ENCODE data around the gene POPDC2.
"Not testable (repeated sequence)": the region's sequence is repeated elsewhere in the genome, so short reads cannot be mapped to it uniquely, and the experiment has no call there.

Gene POPDC2

GRCh38 chr3:119613201-119613600 lies 47.2 kb downstream of the POPDC2 start:
- DNase-seq (ENCODE audit: low spot score) = no peak

GRCh38 chr3:119611664-119612063 lies 48.7 kb downstream of the POPDC2 start:
- no peak for DNase-seq (ENCODE audit: low spot score)

DNA sequence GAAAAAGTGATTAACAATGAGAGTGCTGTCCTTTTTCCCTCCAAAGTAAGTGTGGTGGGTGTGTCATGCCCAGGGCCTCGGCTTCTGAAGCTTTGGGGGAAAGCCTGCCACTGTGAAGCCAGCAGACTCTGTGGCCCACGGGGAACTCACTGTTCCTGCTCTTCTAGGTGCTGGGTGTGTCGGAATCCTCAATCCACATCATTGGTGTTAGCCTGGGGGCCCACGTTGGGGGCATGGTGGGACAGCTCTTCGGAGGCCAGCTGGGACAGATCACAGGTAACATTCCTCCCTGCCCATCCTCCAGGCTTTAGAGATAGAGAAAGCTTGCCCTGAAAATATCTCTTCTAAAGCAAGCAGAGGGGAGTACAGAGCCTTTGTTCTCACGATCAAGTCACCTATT lies 51.1 kb downstream of the POPDC2 start:
- DNase-seq (ENCODE audit: low spot score) = no peak

GRCh38 chr3:119608405-119609000 lies 51.9 kb downstream of the POPDC2 start:
- no peak for DNase-seq (ENCODE audit: low spot score)

- DNase-seq (ENCODE audit: low spot score) = no peak
Observed at GRCh38 chr3:119604878-119605277, 55.5 kb downstream of the POPDC2 start.

DNA sequence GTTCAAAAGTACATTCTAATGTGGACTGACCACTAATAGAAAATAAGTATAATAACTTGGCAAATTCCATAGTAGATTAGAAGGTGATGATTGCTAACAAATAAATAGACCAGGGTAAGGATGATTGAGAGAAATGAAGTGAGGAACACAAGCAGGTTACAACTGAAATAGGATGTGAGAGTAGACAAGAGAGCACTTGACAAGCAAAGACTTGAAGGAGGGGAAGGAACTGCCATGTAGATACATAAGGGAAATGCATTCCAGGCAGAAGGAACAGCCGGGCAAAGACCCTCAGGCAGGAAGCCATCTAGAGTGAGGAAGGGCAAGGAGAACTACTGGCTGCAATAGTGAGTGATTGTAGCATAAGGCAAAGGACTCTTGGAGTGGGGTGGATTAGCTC lies 57.7 kb downstream of the POPDC2 start:
- DNase-seq (ENCODE audit: low spot score) = no peak

- no peak for DNase-seq (ENCODE audit: low spot score)
Observed at GRCh38 chr3:119601154-119601553, 59.2 kb downstream of the POPDC2 start.

- DNase-seq (ENCODE audit: low spot score) = no peak
Observed at GRCh38 chr3:119600732-119601131, 59.7 kb downstream of the POPDC2 start.

GRCh38 chr3:119599558-119600174 lies 60.7 kb downstream of the POPDC2 start:
- no peak for DNase-seq (ENCODE audit: low spot score)

DNA sequence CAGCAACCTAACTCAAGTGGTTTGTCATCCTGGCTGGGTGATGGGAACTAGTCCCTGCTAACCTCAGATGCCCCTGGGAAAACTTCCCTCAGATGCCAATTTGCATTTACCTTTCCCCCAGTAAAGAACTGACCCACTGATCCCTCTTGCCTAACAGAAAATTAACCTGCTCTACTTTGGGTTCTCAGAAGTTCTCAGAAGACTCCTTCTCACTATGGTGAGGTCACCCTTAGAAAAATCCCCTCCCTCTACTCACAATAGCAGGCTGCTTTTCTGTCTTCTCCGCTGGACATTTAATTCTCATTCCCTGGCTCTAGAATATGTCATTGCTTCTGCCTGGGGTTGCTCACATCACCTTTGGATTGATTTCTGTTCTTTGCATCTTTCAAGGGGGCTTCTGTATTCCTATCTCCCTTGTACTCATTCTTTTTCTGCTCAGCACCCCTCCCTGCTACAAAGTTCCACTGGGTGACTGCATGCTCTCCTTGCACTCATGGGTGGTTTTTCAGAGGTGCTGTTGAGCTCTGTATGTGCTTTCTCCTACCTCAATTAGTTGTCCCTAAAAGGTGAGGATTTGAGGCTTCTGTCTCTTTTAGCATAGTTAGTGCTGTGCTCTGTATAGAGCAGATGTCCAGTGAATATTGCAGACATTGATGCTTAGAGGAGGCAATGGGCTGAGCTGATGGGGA lies 61.8 kb downstream of the POPDC2 start:
- no peak for DNase-seq (ENCODE audit: low spot score)

DNA sequence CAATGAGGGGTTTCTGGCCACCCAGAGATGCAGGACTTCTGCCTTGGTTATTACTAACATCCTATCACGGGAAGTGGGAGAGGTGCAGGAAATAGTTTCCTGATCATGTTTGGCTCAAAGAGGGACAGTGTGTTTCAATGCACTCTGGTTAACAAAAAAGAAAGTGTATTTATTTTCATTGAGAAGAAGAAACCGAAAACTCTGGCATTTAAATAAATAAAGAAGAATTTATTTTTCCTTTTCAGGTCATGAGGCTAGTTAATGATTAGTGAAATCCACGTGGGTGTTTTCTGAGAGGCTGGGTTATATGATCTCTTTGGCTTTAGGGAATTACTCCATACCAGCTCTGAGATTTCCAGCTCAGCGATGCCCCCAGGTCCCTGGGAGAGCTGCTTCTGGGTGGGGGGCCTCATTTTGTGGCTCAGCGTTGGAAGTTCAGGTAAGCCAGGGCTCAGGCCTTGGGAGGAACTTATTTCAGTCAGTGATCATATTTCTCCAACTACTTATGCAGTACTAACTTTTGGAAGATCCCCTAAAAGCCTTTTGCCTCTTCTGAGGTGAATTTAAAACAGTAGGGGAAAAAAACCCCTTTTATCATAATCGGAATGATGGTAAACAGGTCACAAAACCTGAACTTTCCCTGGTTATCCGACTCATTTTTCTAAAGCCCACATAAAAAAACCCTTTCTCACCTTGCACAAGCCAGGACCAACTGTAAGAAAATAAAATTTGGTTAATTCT lies 62.7 kb downstream of the POPDC2 start, which contains the start of gene PLA1A:
Gene PLA1A (plus strand): TSS at position 338 of the 741 bp plus-strand sequence. CDS start 29 bp downstream, at position 367.
- no peak for DNase-seq (ENCODE audit: low spot score)

DNA sequence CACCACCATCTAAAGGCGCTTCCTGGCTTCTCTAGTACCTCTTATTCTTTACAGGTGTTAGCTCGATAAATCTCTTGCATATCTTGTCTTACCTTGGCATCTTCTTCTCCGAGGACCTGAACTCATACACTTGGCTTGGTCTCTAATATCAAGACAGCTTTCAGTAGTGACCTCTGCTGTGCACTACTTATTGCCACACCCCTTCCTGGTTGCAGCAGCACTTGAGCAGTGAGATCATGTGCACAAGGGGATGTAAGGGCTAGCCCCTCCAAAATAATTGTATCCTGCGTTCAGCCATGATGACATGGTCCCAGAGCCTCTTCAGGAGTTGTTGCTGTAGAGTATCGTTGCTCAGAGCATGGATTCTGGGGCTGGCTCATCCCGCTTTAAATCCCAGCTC lies 64.0 kb downstream of the POPDC2 start:
- no peak for DNase-seq (ENCODE audit: low spot score)

DNA sequence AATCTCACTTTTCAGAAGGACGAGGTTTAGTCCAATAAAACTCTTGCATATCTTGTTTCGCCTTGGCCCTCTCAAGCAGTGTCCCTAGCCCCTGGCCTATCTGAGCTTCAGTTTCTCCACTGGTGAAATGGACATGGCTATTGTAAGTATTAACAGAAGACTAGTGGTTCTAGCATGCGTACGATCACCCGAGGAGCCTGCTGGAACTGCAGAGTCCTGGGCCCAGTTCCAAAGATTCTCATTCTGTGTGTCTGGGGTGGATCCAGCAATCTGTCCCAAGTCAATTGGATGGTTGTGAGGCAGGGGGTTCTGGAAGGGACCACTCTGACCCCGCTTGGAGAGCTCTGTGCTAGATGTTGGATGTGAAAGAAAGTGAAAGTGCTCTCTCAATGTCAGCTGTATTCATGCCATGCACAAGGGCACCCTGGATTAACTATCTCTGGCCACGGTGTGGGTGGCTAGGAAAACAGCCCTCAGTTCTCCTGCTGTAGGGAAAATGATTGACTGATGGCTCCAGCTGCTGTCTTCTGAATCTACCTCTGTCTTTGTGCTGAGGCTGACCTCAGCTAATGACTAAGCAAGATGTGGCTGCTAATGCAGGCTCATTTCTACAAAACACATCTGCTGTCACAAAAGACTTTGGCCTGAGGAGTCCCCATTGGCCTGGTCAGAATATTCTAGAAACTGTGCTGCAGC lies 64.6 kb downstream of the POPDC2 start:
- DNase-seq (ENCODE audit: low spot score) = no peak

DNA sequence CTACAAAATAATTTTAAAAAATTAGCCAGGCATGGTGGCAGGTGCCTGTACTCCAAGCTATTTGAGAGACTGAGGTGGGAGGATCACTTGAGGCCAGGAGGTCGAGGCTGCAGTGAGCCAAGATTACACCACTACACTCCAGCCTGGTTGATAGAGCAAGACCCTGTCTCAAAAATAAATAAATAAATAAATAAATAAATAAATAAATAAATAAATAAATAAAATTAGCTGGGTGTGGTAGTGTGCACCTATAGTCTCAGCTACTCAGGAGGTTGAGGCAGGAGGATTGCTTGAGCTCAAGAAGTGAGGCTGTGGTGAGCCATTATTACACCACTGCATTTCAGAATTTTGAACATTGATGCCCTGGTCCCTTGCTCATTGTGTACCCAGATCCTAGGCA lies 65.5 kb downstream of the POPDC2 start:
- DNase-seq (ENCODE audit: low spot score) = not testable (repeated sequence)

- DNase-seq (ENCODE audit: low spot score) = no peak
Observed at GRCh38 chr3:119594066-119594465, 66.3 kb downstream of the POPDC2 start.

- DNase-seq (ENCODE audit: low spot score) = no peak
Observed at GRCh38 chr3:119592861-119593260, 67.5 kb downstream of the POPDC2 start.

Data from CD4-positive, alpha-beta T cell treated with Interleukin-6 at 100 ng/mL for 8 hours (primary cell).